Prostate gland (tissue), 2 donors: ENCODE results near the gene NEK10.

ENCODE experiments used
- CTCF ChIP-seq, 4 experiments: fragments of 200-600 bp in 2 of 4; fragments of 450-650 bp in 2 of 4; sonication (generic) in 2 of 4; IDR thresholded peaks; 1 replicate in 3 of 4; 2 replicates in 1 of 4; pipeline ENCODE4 v1.5.1; 2016 to 2019; ENCODE audit warnings: antibody characterized with exemption in 4 of 4, mild to moderate bottlenecking in 2 of 4, moderate library complexity in 2 of 4
- POLR2A ChIP-seq: fragments of 450-650 bp; IDR thresholded peaks from one replicate; pipeline ENCODE4 v1.6.1; 2016; ENCODE audit warnings: antibody characterized with exemption, mild to moderate bottlenecking

GRCh38 chr3:27127195-27127594 lies 242.0 kb downstream of the NEK10 start:
- TF ChIP-seq CTCF (IDR thresholded peaks at IDR 0.05): no peak
- TF ChIP-seq POLR2A: no peak
